GM19397 (cell line): ENCODE results near the gene SULT1E1.

ENCODE experiments used
- ATAC-seq: cut with Tn5 transposase; IDR thresholded peaks from one replicate; pipeline ENCODE4 v1.9.1; 2021; ENCODE audit warnings: mild to moderate bottlenecking, moderate library complexity; ENCODE audit not compliant: unreplicated experiment

The SULT1E1 gene

GRCh38 chr4:69811166-69811565, 48.8 kb downstream of the SULT1E1 start:
- no peak for ATAC-seq

- ATAC-seq: no peak
These were observed 59.3 kb downstream of the SULT1E1 start for GRCh38 chr4:69800599-69800998.

- no peak for ATAC-seq
These were observed 60.6 kb downstream of the SULT1E1 start for GRCh38 chr4:69799337-69799736.

GRCh38 chr4:69793732-69794131, 66.2 kb downstream of the SULT1E1 start:
- ATAC-seq: no peak
